CD14-positive monocyte (primary cell): ENCODE measurements around the gene ARVCF. TPM values are rescaled to one million over a fixed set of nuclear protein-coding genes. Genes with fewer than 3 reads are reported as not detected.

Source experiments
- DNase-seq, 3 donors: peaks; one replicate each; pipeline ENCODE4 v3.0.0-alpha.2; 2011 to 2022
- H2AFZ ChIP-seq: 2 replicates; pipeline ENCODE4 v1.6.0; 2012; ENCODE audit warnings: mild to moderate bottlenecking, low read depth, low read length, inconsistent platforms; ENCODE audit not compliant: insufficient read depth, poor library complexity, severe bottlenecking
- H3K27ac ChIP-seq, 2 donors: 1 replicate in 1 of 2; 2 replicates in 1 of 2; pipeline ENCODE4 v1.5.1; 2012 to 2013; ENCODE audit warnings: low read length in 2 of 2, control low read depth in 1 of 2, inconsistent platforms in 1 of 2, low read depth in 1 of 2, mild to moderate bottlenecking in 1 of 2
- H3K27me3 ChIP-seq, 2 donors: one replicate each; pipeline versions ENCODE4 v1.6.0 to v1.6.1; 2011 to 2013; ENCODE audit warnings: low read length in 2 of 2; ENCODE audit not compliant: control insufficient read depth in 2 of 2, insufficient read depth in 2 of 2
- H3K36me3 ChIP-seq, 2 donors: replicated peaks in 1 of 2; 1 replicate in 1 of 2; 2 replicates in 1 of 2; pipeline versions ENCODE4 v1.5.1 to v1.6.1; 2012 to 2013; ENCODE audit warnings: low read length in 2 of 2, control low read depth in 1 of 2, inconsistent platforms in 1 of 2, mild to moderate bottlenecking in 1 of 2; ENCODE audit not compliant: insufficient read depth in 2 of 2, control insufficient read depth in 1 of 2
- H3K4me1 ChIP-seq, 2 donors: 1 replicate in 1 of 2; 2 replicates in 1 of 2; pipeline versions ENCODE4 v1.5.1 to v1.6.1; 2012 to 2013; ENCODE audit warnings: low read length in 2 of 2, control low read depth in 1 of 2, inconsistent platforms in 1 of 2, mild to moderate bottlenecking in 1 of 2, moderate library complexity in 1 of 2; ENCODE audit not compliant: insufficient read depth in 2 of 2, control insufficient read depth in 1 of 2
- H3K4me2 ChIP-seq: replicated peaks from 2 replicates; pipeline ENCODE3; 2012; ENCODE audit warnings: low read length, moderate library complexity, mild to moderate bottlenecking; ENCODE audit not compliant: poor library complexity, severe bottlenecking; ENCODE audit errors: extremely low read depth
- H3K4me3 ChIP-seq, 3 experiments: fragments of 200-600 bp in 1 of 3; sonication (generic) in 1 of 3; replicated peaks in 1 of 3; 1 replicate in 2 of 3; 2 replicates in 1 of 3; pipeline ENCODE4 v1.5.1; 2011 to 2013; ENCODE audit warnings: low read length in 3 of 3, mild to moderate bottlenecking in 3 of 3, control low read depth in 2 of 3, low read depth in 2 of 3, inconsistent platforms in 1 of 3, moderate library complexity in 1 of 3
- H3K79me2 ChIP-seq: 2 replicates; pipeline ENCODE4 v1.6.0; 2012; ENCODE audit warnings: mild to moderate bottlenecking, control low read depth, inconsistent platforms, low read length, moderate library complexity; ENCODE audit not compliant: insufficient read depth
- H3K9ac ChIP-seq: 2 replicates; pipeline ENCODE4 v1.6.0; 2017; ENCODE audit warnings: low read length, mild to moderate bottlenecking; ENCODE audit not compliant: insufficient read depth, poor library complexity, severe bottlenecking
- H3K9me3 ChIP-seq, 2 donors: replicated peaks in 1 of 2; 1 replicate in 1 of 2; 2 replicates in 1 of 2; pipeline versions ENCODE4 v1.5.1 to v1.6.1; 2012 to 2013; ENCODE audit warnings: low read length in 2 of 2, control low read depth in 1 of 2; ENCODE audit not compliant: control insufficient read depth in 1 of 2, insufficient read depth in 1 of 2
- H4K20me1 ChIP-seq: 2 replicates; pipeline ENCODE4 v1.6.0; 2012; ENCODE audit warnings: mild to moderate bottlenecking, low read length, control low read depth, moderate library complexity; ENCODE audit not compliant: insufficient read depth
- H3K27ac Mint-ChIP-seq, 7 donors: one replicate each; pipeline ENCODE4 v1.8.0; 2020; ENCODE audit warnings: mild to moderate bottlenecking in 7 of 7, mixed read lengths in 7 of 7, moderate library complexity in 6 of 7, inconsistent platforms in 2 of 7
- H3K27me3 Mint-ChIP-seq, 3 donors: one replicate each; pipeline ENCODE4 v1.8.0; 2021 to 2022; ENCODE audit warnings: low read depth in 3 of 3, mild to moderate bottlenecking in 3 of 3, mixed read lengths in 3 of 3, moderate library complexity in 3 of 3, inconsistent platforms in 1 of 3
- H3K36me3 Mint-ChIP-seq, 2 donors: one replicate each; pipeline ENCODE4 v1.8.0; 2020; ENCODE audit warnings: mixed read lengths in 2 of 2, inconsistent platforms in 1 of 2, mild to moderate bottlenecking in 1 of 2
- H3K4me1 Mint-ChIP-seq: one replicate; pipeline ENCODE4 v1.8.0; 2020; ENCODE audit warnings: mild to moderate bottlenecking, mixed read lengths
- H3K4me3 Mint-ChIP-seq, 2 donors: one replicate each; pipeline ENCODE4 v1.8.0; 2020; ENCODE audit warnings: mild to moderate bottlenecking in 2 of 2, mixed read lengths in 2 of 2, moderate library complexity in 1 of 2
- H3K9me3 Mint-ChIP-seq, 7 donors: one replicate each; pipeline ENCODE4 v1.8.0; 2020 to 2022; ENCODE audit warnings: mixed read lengths in 7 of 7, mild to moderate bottlenecking in 6 of 7, moderate library complexity in 6 of 7, inconsistent platforms in 2 of 7
- CTCF ChIP-seq: fragments of 200-600 bp; IDR thresholded peaks from one replicate; pipeline ENCODE4 v1.8.0; 2022; ENCODE audit warnings: antibody characterized with exemption, mild to moderate bottlenecking
- WGBS: methylation state at CpG from one replicate; pipeline ENCODE4 v1.1.5; 2013; ENCODE audit warnings: missing lambda C conversion rate; ENCODE audit not compliant: insufficient coverage; 5-methylcytosine and 5-hydroxymethylcytosine counted together
- intact Hi-C, 2 donors: fragments of 100-400 bp; cut with micrococcal nuclease; formaldehyde crosslinking; loops; one replicate each; pipeline versions ENCODE4 v1.15.0 to v1.15.1; 2023
- polyA plus RNA-seq, 3 donors: library from polyadenylated mRNA; depleted of rRNA in 1 of 3; unstranded in 2 of 3; stranded (reverse) in 1 of 3; fragments of 300-500 nt in 2 of 3; fragments of >200 nt in 1 of 3; fragmentation: Illumina TruSeq in 2 of 3; gene quantifications; 1 replicate in 2 of 3; 2 replicates in 1 of 3; pipeline ENCODE4 v1.2.3, GENCODE V29; 2012 to 2021

Gene ARVCF
- polyA plus RNA-seq, 3 donors = 0.31 to 2.6 (median 0.44) TPM

GRCh38 chr22:19981171-19981960 is 35.3 kb downstream of the ARVCF start:
- Mint-ChIP-seq H3K9me3 (no peaks in the 10 kb centered on the region), H3K27ac (no peak overlapping the region), H3K36me3 (no peaks in the 10 kb centered on the region), H3K4me3 (no peak overlapping the region), H3K27me3 (peaks cover 9 to 11% (median 10%) of the 10 kb centered on the region in 3 donors), H3K4me1 (peaks cover 3% of the 10 kb centered on the region)
- no peak overlapping the region for H3K4me2 ChIP-seq
- no peak for DNase-seq
- H4K20me1 ChIP-seq = no peaks in the 10 kb centered on the region
- H3K79me2 ChIP-seq = no peaks in the 10 kb centered on the region
- intact Hi-C loops = no loop called here
- no peak overlapping the region for H3K4me3 ChIP-seq
- no peaks in the 10 kb centered on the region for H3K36me3 ChIP-seq
- H3K9ac ChIP-seq = no peak overlapping the region
- TF ChIP-seq CTCF = no peak
- no peak overlapping the region for H2AFZ ChIP-seq
- no peak overlapping the region for H3K27ac ChIP-seq
- no peaks in the 10 kb centered on the region for H3K9me3 ChIP-seq
- H3K4me1 ChIP-seq = peaks cover 5% of the 10 kb centered on the region in 2 donors
- H3K27me3 ChIP-seq = peaks cover 0 to 5% of the 10 kb centered on the region in 2 donors
- WGBS = 94% methylated on average over 29 of the region's 33 CpGs

- Histone ChIP-seq H4K20me1 (no peaks in the 10 kb centered on the region), H3K27me3 (no peaks in the 10 kb centered on the region), H2AFZ (no peak overlapping the region), H3K4me1 (no peaks in the 10 kb centered on the region), H3K9ac (no peak overlapping the region), H3K4me3 (no peak overlapping the region), H3K9me3 (no peaks in the 10 kb centered on the region), H3K4me2 (no peak overlapping the region), H3K79me2 (no peaks in the 10 kb centered on the region), H3K27ac (no peak overlapping the region), H3K36me3 (no peaks in the 10 kb centered on the region)
- no peaks in the 10 kb centered on the region for H3K36me3 Mint-ChIP-seq
- no peak for DNase-seq
- intact Hi-C loops = no loop called here
- no peaks in the 10 kb centered on the region for H3K9me3 Mint-ChIP-seq
- no peaks in the 10 kb centered on the region for H3K4me1 Mint-ChIP-seq
- no peak overlapping the region for H3K4me3 Mint-ChIP-seq
- 92% methylated on average over 4 of the region's 7 CpGs for WGBS
- TF ChIP-seq CTCF = no peak
- H3K27ac Mint-ChIP-seq = no peak overlapping the region
- peaks cover 5 to 10% (median 9%) of the 10 kb centered on the region in 3 donors for H3K27me3 Mint-ChIP-seq
These were observed 35.9 kb downstream of the ARVCF start for GRCh38 chr22:19980766-19981165.
